GM12878 (cell line): ENCODE results near the gene CYP2A6.
"Not testable (repeated sequence)": the region's sequence is repeated elsewhere in the genome, so short reads cannot be mapped to it uniquely, and the experiment has no call there.

Experiments used
- BHLHE40 ChIP-seq, 2 experiments: fragments of 450-650 bp in 1 of 2; IDR thresholded peaks; 2 replicates each; pipeline ENCODE4 v1.6.1; 2011 to 2017; ENCODE audit warnings: low read depth in 2 of 2, borderline replicate concordance in 1 of 2, improper control_type of control experiment in 1 of 2, low read length in 1 of 2, mild to moderate bottlenecking in 1 of 2
- BRCA1 ChIP-seq: IDR thresholded peaks from 2 replicates; pipeline ENCODE4 v1.6.1; 2011; ENCODE audit warnings: low read depth, low read length, improper control_type of control experiment
- CBX3 ChIP-seq: fragments of 200-600 bp; sonication (generic); IDR thresholded peaks from 2 replicates; pipeline ENCODE4 v1.6.1; 2016; ENCODE audit warnings: low read depth, borderline replicate concordance
- CEBPB ChIP-seq, 2 experiments: fragments of 150-350 bp in 1 of 2; IDR thresholded peaks; 2 replicates each; pipeline ENCODE4 v1.6.1; 2012 to 2014; ENCODE audit warnings: low read depth in 2 of 2, low read length in 2 of 2, borderline replicate concordance in 1 of 2, inconsistent platforms in 1 of 2
- CREM ChIP-seq: IDR thresholded peaks from 2 replicates; pipeline ENCODE4 v1.6.1; 2014; ENCODE audit warnings: antibody characterized with exemption, low read depth
- EP300 ChIP-seq, 2 experiments: fragments of 150-350 bp in 1 of 2; IDR thresholded peaks; 2 replicates each; pipeline ENCODE4 v1.6.1; 2011 to 2012; ENCODE audit warnings: low read depth in 2 of 2, low read length in 2 of 2, borderline replicate concordance in 1 of 2, improper control_type of control experiment in 1 of 2, inconsistent platforms in 1 of 2; ENCODE audit not compliant: control insufficient read depth in 1 of 2
- JUND ChIP-seq: IDR thresholded peaks from 2 replicates; pipeline ENCODE4 v1.6.1; 2012; ENCODE audit warnings: low read depth, mild to moderate bottlenecking, low read length, improper control_type of control experiment, moderate library complexity
- MEF2B ChIP-seq: fragments of 450-650 bp; IDR thresholded peaks from 2 replicates; pipeline ENCODE4 v1.6.1; 2018; ENCODE audit warnings: mild to moderate bottlenecking, moderate library complexity; ENCODE audit not compliant: partially characterized antibody, poor library complexity, severe bottlenecking
- POLR2A ChIP-seq: IDR thresholded peaks from 2 replicates; pipeline ENCODE4 v1.6.1; 2011; ENCODE audit warnings: low read depth, mild to moderate bottlenecking, low read length
- POLR2AphosphoS5 ChIP-seq: IDR thresholded peaks from 2 replicates; pipeline ENCODE4 v1.6.1; 2011; ENCODE audit warnings: mild to moderate bottlenecking, low read length, inconsistent platforms
- SIN3A ChIP-seq: IDR thresholded peaks from 2 replicates; pipeline ENCODE4 v1.6.1; 2012; ENCODE audit warnings: low read depth, low read length, improper control_type of control experiment
- YY1 ChIP-seq: IDR thresholded peaks from 2 replicates; pipeline ENCODE4 v1.6.1; 2011; ENCODE audit warnings: low read depth, mild to moderate bottlenecking, low read length
- TF ChIP-seq, protein P1 (sequence below), 3 experiments: IDR thresholded peaks in 2 of 3; conservative IDR thresholded peaks in 1 of 3; 2 replicates each; pipeline ENCODE4 v1.5.1; 2011; ENCODE audit warnings: low read depth in 3 of 3, low read length in 3 of 3, mild to moderate bottlenecking in 3 of 3, control low read depth in 2 of 3, moderate library complexity in 2 of 3, inconsistent platforms in 1 of 3, mixed read lengths in 1 of 3; ENCODE audit not compliant: control insufficient read depth in 2 of 3, insufficient read depth in 1 of 3; ENCODE audit errors: extremely low read depth in 1 of 3
- TF ChIP-seq, protein P2 (sequence below): fragments of 450-650 bp; IDR thresholded peaks from 2 replicates; pipeline ENCODE4 v1.6.1; 2017; ENCODE audit warnings: mild to moderate bottlenecking, low read depth, inconsistent platforms; ENCODE audit not compliant: poor library complexity, severe bottlenecking

- not testable (repeated sequence) for TF ChIP-seq POLR2AphosphoS5; MEF2B; CBX3; SIN3A; POLR2A; EP300 (IDR thresholded peaks at IDR 0.05; ENCODE audit: borderline replicate concordance in 1 of 2, control insufficient read depth in 1 of 2, low read depth in 2 of 2, low read length in 2 of 2); CREM; BRCA1; YY1; JUND; CEBPB (IDR thresholded peaks at IDR 0.05; ENCODE audit: borderline replicate concordance in 1 of 2, low read depth in 2 of 2, low read length in 2 of 2); BHLHE40 (IDR thresholded peaks at IDR 0.05; ENCODE audit: borderline replicate concordance in 1 of 2, low read depth in 2 of 2, low read length in 1 of 2)
- TF ChIP-seq, protein P1, sequence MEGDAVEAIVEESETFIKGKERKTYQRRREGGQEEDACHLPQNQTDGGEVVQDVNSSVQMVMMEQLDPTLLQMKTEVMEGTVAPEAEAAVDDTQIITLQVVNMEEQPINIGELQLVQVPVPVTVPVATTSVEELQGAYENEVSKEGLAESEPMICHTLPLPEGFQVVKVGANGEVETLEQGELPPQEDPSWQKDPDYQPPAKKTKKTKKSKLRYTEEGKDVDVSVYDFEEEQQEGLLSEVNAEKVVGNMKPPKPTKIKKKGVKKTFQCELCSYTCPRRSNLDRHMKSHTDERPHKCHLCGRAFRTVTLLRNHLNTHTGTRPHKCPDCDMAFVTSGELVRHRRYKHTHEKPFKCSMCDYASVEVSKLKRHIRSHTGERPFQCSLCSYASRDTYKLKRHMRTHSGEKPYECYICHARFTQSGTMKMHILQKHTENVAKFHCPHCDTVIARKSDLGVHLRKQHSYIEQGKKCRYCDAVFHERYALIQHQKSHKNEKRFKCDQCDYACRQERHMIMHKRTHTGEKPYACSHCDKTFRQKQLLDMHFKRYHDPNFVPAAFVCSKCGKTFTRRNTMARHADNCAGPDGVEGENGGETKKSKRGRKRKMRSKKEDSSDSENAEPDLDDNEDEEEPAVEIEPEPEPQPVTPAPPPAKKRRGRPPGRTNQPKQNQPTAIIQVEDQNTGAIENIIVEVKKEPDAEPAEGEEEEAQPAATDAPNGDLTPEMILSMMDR (IDR thresholded peaks at IDR 0.05 in 2 of 3, conservative IDR thresholded peaks at IDR 0.05 in 1 of 3; ENCODE audit: control insufficient read depth in 2 of 3, extremely low read depth in 1 of 3, insufficient read depth in 1 of 3, low read depth in 3 of 3, low read length in 3 of 3): not testable (repeated sequence)
- TF ChIP-seq, protein P2, sequence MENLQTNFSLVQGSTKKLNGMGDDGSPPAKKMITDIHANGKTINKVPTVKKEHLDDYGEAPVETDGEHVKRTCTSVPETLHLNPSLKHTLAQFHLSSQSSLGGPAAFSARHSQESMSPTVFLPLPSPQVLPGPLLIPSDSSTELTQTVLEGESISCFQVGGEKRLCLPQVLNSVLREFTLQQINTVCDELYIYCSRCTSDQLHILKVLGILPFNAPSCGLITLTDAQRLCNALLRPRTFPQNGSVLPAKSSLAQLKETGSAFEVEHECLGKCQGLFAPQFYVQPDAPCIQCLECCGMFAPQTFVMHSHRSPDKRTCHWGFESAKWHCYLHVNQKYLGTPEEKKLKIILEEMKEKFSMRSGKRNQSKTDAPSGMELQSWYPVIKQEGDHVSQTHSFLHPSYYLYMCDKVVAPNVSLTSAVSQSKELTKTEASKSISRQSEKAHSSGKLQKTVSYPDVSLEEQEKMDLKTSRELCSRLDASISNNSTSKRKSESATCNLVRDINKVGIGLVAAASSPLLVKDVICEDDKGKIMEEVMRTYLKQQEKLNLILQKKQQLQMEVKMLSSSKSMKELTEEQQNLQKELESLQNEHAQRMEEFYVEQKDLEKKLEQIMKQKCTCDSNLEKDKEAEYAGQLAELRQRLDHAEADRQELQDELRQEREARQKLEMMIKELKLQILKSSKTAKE: not testable (repeated sequence)
Observed at GRCh38 chr19:40882062-40882461, 31.8 kb upstream of the CYP2A6 start, which contains the start of gene CYP2A7.
